SU-DHL-6 (cell line): Measurements from ENCODE around the gene MAP1LC3B2.

Source experiments
- H2AFZ ChIP-seq: fragments of 200-600 bp; sonication (generic); 2 replicates; pipeline ENCODE4 v1.6.1; 2014; ENCODE audit warnings: low read depth, mild to moderate bottlenecking, moderate library complexity, mixed read lengths, antibody characterized with exemption, low read length; ENCODE audit not compliant: severe bottlenecking
- H3F3A ChIP-seq: fragments of 200-600 bp; shearing (Covaris generic); 2 replicates; pipeline ENCODE4 v1.6.0; 2016; ENCODE audit warnings: antibody characterized with exemption, mild to moderate bottlenecking; ENCODE audit not compliant: insufficient read depth
- H3K27ac ChIP-seq: fragments of 200-600 bp; sonication (generic); 2 replicates; pipeline ENCODE4 v1.5.1; 2016; ENCODE audit warnings: low read depth, mild to moderate bottlenecking, low read length, moderate library complexity, mixed read lengths
- H3K27me3 ChIP-seq: fragments of 200-600 bp; sonication (generic), shearing (Covaris generic); 2 replicates; pipeline ENCODE4 v1.6.0; 2014; ENCODE audit warnings: mild to moderate bottlenecking, low read length
- H3K36me3 ChIP-seq: fragments of 200-600 bp; sonication (generic); 2 replicates; pipeline ENCODE4 v1.6.1; 2014; ENCODE audit warnings: mild to moderate bottlenecking, low read length, mixed read lengths
- H3K4me2 ChIP-seq: fragments of 300-600, 200-600 bp; shearing (Covaris generic), sonication (generic); 2 replicates; pipeline ENCODE4 v1.6.0; 2014; ENCODE audit warnings: low read length, low read depth, mild to moderate bottlenecking; ENCODE audit not compliant: poor library complexity, severe bottlenecking
- H3K4me3 ChIP-seq: fragments of 200-600 bp; sonication (generic); 2 replicates; pipeline ENCODE4 v1.5.1; 2014; ENCODE audit warnings: antibody characterized with exemption, low read length, mild to moderate bottlenecking, mixed read lengths; ENCODE audit not compliant: insufficient read depth, poor library complexity, severe bottlenecking
- H3K79me2 ChIP-seq: fragments of 200-600 bp; sonication (generic); 2 replicates; pipeline ENCODE4 v1.6.1; 2014; ENCODE audit warnings: mild to moderate bottlenecking, low read length, moderate library complexity; ENCODE audit not compliant: insufficient read depth
- H3K9ac ChIP-seq: fragments of 200-600 bp; sonication (generic); 2 replicates; pipeline ENCODE4 v1.7.0; 2014; ENCODE audit warnings: mild to moderate bottlenecking, low read length
- H3K9me2 ChIP-seq: fragments of 200-600 bp; sonication (generic); replicated peaks from 2 replicates; pipeline ENCODE4 v1.6.1; 2014; ENCODE audit warnings: low read length; ENCODE audit not compliant: insufficient read depth
- H3K9me3 ChIP-seq: fragments of 200-600 bp; sonication (generic); 2 replicates; pipeline ENCODE4 v1.6.1; 2014; ENCODE audit warnings: low read length, mixed read lengths; ENCODE audit not compliant: insufficient read depth
- H4K20me1 ChIP-seq: fragments of 200-600 bp; sonication (generic); 2 replicates; pipeline ENCODE4 v1.6.1; 2014; ENCODE audit warnings: low read depth, mild to moderate bottlenecking, antibody characterized with exemption, low read length, moderate library complexity, mixed read lengths
- EZH2phosphoT487 ChIP-seq: fragments of 200-600 bp; sonication (generic), shearing (Covaris generic); conservative IDR thresholded peaks from 2 replicates; pipeline ENCODE4 v1.6.1; 2018; ENCODE audit warnings: mild to moderate bottlenecking, antibody characterized with exemption, low read length, moderate library complexity, mixed read lengths
- TF ChIP-seq, protein P1 (sequence below): fragments of 200-600 bp; sonication (generic); IDR thresholded peaks from one replicate; pipeline ENCODE4 v1.5.1; 2017; ENCODE audit warnings: antibody characterized with exemption, mild to moderate bottlenecking, low read length, moderate library complexity; ENCODE audit not compliant: insufficient read depth, poor library complexity, severe bottlenecking

The MAP1LC3B2 gene

DNA sequence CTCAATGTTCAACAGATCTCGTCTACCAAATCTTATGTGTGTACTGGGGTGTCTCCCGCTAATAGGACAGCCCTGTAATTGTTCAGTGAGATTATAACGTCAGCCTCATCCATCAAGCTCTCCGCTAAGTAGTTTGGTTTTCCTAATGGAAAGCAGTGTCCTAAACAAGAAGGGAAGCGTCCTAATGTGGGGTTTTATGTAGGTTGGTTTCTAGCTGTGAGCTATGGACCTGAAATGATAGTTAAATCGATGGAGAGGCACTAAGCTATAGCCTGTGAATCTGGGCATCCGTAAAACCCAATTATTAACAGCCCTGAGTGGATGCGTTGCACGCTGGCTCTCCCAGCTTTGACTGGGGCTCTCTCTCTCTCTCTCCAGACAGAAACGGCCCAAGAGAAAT, 9.2 kb upstream of the MAP1LC3B2 start:
- H3K27me3 ChIP-seq = no peaks in the 10 kb centered on the region
- no peak overlapping the region for H3K4me2 ChIP-seq
- no peaks in the 10 kb centered on the region for H3K79me2 ChIP-seq
- H3K4me3 ChIP-seq = no peak overlapping the region
- no peak overlapping the region for H2AFZ ChIP-seq
- no peaks in the 10 kb centered on the region for H3F3A ChIP-seq
- no peaks in the 10 kb centered on the region for H3K36me3 ChIP-seq
- no peak overlapping the region for H3K9ac ChIP-seq
- H3K9me3 ChIP-seq = no peaks in the 10 kb centered on the region
- H4K20me1 ChIP-seq = no peaks in the 10 kb centered on the region
- no peak overlapping the region for H3K27ac ChIP-seq
- TF ChIP-seq, protein P1, sequence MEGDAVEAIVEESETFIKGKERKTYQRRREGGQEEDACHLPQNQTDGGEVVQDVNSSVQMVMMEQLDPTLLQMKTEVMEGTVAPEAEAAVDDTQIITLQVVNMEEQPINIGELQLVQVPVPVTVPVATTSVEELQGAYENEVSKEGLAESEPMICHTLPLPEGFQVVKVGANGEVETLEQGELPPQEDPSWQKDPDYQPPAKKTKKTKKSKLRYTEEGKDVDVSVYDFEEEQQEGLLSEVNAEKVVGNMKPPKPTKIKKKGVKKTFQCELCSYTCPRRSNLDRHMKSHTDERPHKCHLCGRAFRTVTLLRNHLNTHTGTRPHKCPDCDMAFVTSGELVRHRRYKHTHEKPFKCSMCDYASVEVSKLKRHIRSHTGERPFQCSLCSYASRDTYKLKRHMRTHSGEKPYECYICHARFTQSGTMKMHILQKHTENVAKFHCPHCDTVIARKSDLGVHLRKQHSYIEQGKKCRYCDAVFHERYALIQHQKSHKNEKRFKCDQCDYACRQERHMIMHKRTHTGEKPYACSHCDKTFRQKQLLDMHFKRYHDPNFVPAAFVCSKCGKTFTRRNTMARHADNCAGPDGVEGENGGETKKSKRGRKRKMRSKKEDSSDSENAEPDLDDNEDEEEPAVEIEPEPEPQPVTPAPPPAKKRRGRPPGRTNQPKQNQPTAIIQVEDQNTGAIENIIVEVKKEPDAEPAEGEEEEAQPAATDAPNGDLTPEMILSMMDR = no peak
- no peak for TF ChIP-seq EZH2phosphoT487
- no peaks in the 10 kb centered on the region for H3K9me2 ChIP-seq

DNA sequence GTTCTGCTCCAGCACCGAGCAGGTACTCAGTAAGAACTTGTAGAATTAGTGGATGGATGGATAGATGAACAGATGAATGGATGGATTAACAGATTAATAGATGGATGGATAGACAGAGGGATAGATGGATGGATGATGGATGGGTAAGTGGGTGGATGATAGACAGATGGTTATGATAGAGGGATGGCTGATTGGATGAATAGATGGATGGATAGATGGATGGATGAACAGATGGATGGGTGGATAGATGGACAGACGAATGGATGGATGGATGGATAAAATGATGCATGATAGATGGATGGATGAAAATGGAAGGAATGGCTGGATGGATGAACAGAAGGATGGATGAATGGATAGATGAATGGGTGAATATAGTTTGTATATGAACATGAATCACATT, 8.0 kb upstream of the MAP1LC3B2 start:
- no peak overlapping the region for H3K27ac ChIP-seq
- H3K9me2 ChIP-seq = no peaks in the 10 kb centered on the region
- H4K20me1 ChIP-seq = no peaks in the 10 kb centered on the region
- no peak for TF ChIP-seq EZH2phosphoT487
- TF ChIP-seq, protein P1 = peak; percentile 2
- no peak overlapping the region for H2AFZ ChIP-seq
- H3K27me3 ChIP-seq = no peaks in the 10 kb centered on the region
- no peaks in the 10 kb centered on the region for H3K79me2 ChIP-seq
- H3K4me3 ChIP-seq = no peak overlapping the region
- H3K36me3 ChIP-seq = no peaks in the 10 kb centered on the region
- no peak overlapping the region for H3K9ac ChIP-seq
- no peaks in the 10 kb centered on the region for H3F3A ChIP-seq
- no peak overlapping the region for H3K4me2 ChIP-seq
- H3K9me3 ChIP-seq = no peaks in the 10 kb centered on the region

DNA sequence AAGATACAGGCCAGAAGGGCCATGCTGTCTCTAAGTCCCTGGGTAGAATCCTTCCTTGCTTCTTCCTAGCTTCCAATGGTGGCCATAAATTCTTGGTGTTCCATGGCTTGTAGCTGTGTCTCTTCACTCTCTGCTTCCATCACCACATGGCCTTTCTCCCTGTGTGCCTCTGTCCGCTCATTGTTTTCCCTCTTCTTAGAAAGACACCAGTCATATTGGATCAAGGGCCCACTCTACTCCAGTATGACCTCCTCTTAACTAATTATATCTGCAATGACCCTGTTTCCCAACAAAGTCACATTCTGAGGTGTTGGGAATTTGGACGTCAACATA, 7.6 kb upstream of the MAP1LC3B2 start:
- TF ChIP-seq, protein P1 = no peak
- no peak for TF ChIP-seq EZH2phosphoT487
- Histone ChIP-seq H3K9ac (no peak overlapping the region), H3K27me3 (no peaks in the 10 kb centered on the region), H3K4me3 (no peak overlapping the region), H2AFZ (no peak overlapping the region), H3K9me2 (no peaks in the 10 kb centered on the region), H3K79me2 (no peaks in the 10 kb centered on the region), H4K20me1 (no peaks in the 10 kb centered on the region), H3K9me3 (no peaks in the 10 kb centered on the region), H3K27ac (no peak overlapping the region), H3K36me3 (no peaks in the 10 kb centered on the region), H3K4me2 (no peak overlapping the region), H3F3A (no peaks in the 10 kb centered on the region)
